ENCODE data around the gene RUFY3. TPM values are rescaled to one million over a fixed set of nuclear protein-coding genes. Genes with fewer than 3 reads are reported as not detected.

RUFY3 gene
- total and polyA plus RNA-seq, 9 of the 15 experiments (the other 6 are each of a cell fraction or from before 2014, with no cell fraction given): 4.2 to 31.1 (median 21.5) TPM

GRCh38 chr4:70705183-70706043 lies 16.4 kb upstream of the RUFY3 start (continued):
- TF ChIP-seq NR4A1 (CRISPR knock-in tag; IDR thresholded peaks at IDR 0.05) (no peak), NR4A1 (tag; IDR thresholded peaks at IDR 0.05) (peak; percentile 68), NCOA2 (IDR thresholded peaks at IDR 0.05; ENCODE audit: partially characterized antibody in 2 of 2) (no peak), NFIC (IDR thresholded peaks at IDR 0.05) (no peak), POLR2H (tag; IDR thresholded peaks at IDR 0.05; ENCODE audit: low read depth) (peak; percentile 48; the same call in 1 of the 2 replicates), ATF6 (CRISPR knock-in tag; IDR thresholded peaks at IDR 0.05) (no peak), KDM2B (CRISPR knock-in tag; IDR thresholded peaks at IDR 0.05) (0 out of 2 replicates have a peak, but pooled peaks have one; percentile 37), FOXA3 (CRISPR knock-in tag; conservative IDR thresholded peaks at IDR 0.05 in 1 of 2, IDR thresholded peaks at IDR 0.05 in 1 of 2) (0 out of 4 replicates have a peak, but pooled peaks of 1 of the 2 experiments have one; percentile 18), ZNF384 (IDR thresholded peaks at IDR 0.05; ENCODE audit: low read depth, low read length) (no peak), MCM7 (IDR thresholded peaks at IDR 0.05) (no peak), RBM14 (IDR thresholded peaks at IDR 0.05; ENCODE audit: borderline replicate concordance, insufficient read depth, low read depth, low read length) (no peak), TEAD2 (tag; IDR thresholded peaks at IDR 0.05) (no peak), PRMT5 (CRISPR knock-in tag; IDR thresholded peaks at IDR 0.05) (no peak), NFE2 (IDR thresholded peaks at IDR 0.05; ENCODE audit: low read depth) (no peak), THRAP3 (IDR thresholded peaks at IDR 0.05; ENCODE audit: borderline replicate concordance) (no peak), MITF (IDR thresholded peaks at IDR 0.05) (no peak), KDM4B (IDR thresholded peaks at IDR 0.05; ENCODE audit: borderline replicate concordance in 2 of 2, low read depth in 1 of 2) (peak in 1 of 2 experiments; percentile 32; a peak in 1 of 4 replicates), DACH1 (IDR thresholded peaks at IDR 0.05; ENCODE audit: partially characterized antibody) (peak; percentile 18), RBM34 (IDR thresholded peaks at IDR 0.05; ENCODE audit: borderline replicate concordance, insufficient read depth, low read length) (no peak), ZHX1 (conservative IDR thresholded peaks at IDR 0.05; ENCODE audit: low read length) (no peak), KLF16 (IDR thresholded peaks at IDR 0.05) (no peak), ZNF175 (CRISPR knock-in tag; IDR thresholded peaks at IDR 0.05; ENCODE audit: low read depth) (0 out of 2 replicates have a peak, but pooled peaks have one; percentile 75)

Data from K562 (cell line).